Stimulated activated CD4-positive, alpha-beta T cell treated with anti-CD3 and anti-CD28 coated beads, Interleukin-4, amount 100 ng/mL, for 48 hours (primary cell): ENCODE measurements around the gene SLCO4A1.

Experiments
- DNase-seq, 2 donors: peaks; one replicate each; pipeline ENCODE4 v3.0.0-alpha.2; 2020; ENCODE audit warnings: low read depth in 2 of 2

The SLCO4A1 gene

GRCh38 chr20:62716198-62716940 is 74.1 kb downstream of the SLCO4A1 start:
- DNase-seq = no peak

GRCh38 chr20:62716941-62717310 is 74.6 kb downstream of the SLCO4A1 start:
- DNase-seq = no peak

GRCh38 chr20:62717933-62718332 is 75.6 kb downstream of the SLCO4A1 start:
- DNase-seq = no peak

GRCh38 chr20:62718546-62718945 is 76.2 kb downstream of the SLCO4A1 start:
- no peak for DNase-seq

- DNase-seq = no peak
These were observed 77.1 kb downstream of the SLCO4A1 start for GRCh38 chr20:62719250-62719935.
